HepG2 (cell line): ENCODE data around the gene BMPER. TPM values are rescaled to one million over a fixed set of nuclear protein-coding genes. Genes with fewer than 3 reads are reported as not detected.

Experiments used
- ATAC-seq: fragments of 200-7000 bp; cut with Tn5 transposase; 3 replicates; pipeline ENCODE4 v1.9.1; 2020; ENCODE audit warnings: mild to moderate bottlenecking, moderate library complexity
- BruUV-seq: library from RNA; stranded (reverse); fragments of 400-500 nt; replicated peaks from 2 replicates; lab custom pipeline; 2021; lab: Mats Ljungman, UMichigan
- CTCF ChIA-PET: fragments of 300-600 bp; formaldehyde crosslinking; extraction: SDS; loops from one replicate; lab custom pipeline; 2021; ENCODE audit warnings: low total read pairs, inconsistent platforms, low intra/inter-chr PET ratio; lab: Yijun Ruan, JAX
- POLR2A ChIA-PET: fragments of 350-600 bp; sonication (Branson Sonifier 250); formaldehyde crosslinking; loops from one replicate; lab custom pipeline; 2020; ENCODE audit warnings: antibody characterized with exemption, inconsistent platforms; lab: Yijun Ruan, JAX
- DNase-seq: peaks from one replicate; pipeline ENCODE4 v3.0.0-alpha.2; 2015; ENCODE audit warnings: low spot score
- FAIRE-seq: peaks from 3 replicates; lab custom pipeline; 2011; peaks lifted over from hg19 to GRCh38; lab: Jason Lieb, UNC
- H2AFZ ChIP-seq: one replicate; pipeline ENCODE4 v1.6.1; 2011; ENCODE audit warnings: low read length, inconsistent platforms
- H3K27ac ChIP-seq: fragments of 300-600 bp; 3 replicates; pipeline ENCODE4 v1.8.0; 2011; ENCODE audit warnings: mixed run types, mild to moderate bottlenecking, mixed read lengths, low read length, inconsistent platforms; ENCODE audit not compliant: insufficient read depth; ENCODE audit errors: extremely low read length
- H3K27me3 ChIP-seq, 2 experiments: fragments of 200-600 bp in 1 of 2; 2 replicates in 1 of 2; 3 replicates in 1 of 2; pipeline versions ENCODE4 v1.6.0 to v1.8.0; 2011; ENCODE audit warnings: low read length in 2 of 2, mild to moderate bottlenecking in 2 of 2, moderate library complexity in 2 of 2, inconsistent platforms in 1 of 2; ENCODE audit not compliant: insufficient read depth in 2 of 2, control insufficient read depth in 1 of 2
- H3K36me3 ChIP-seq, 2 experiments: fragments of 200-600 bp in 1 of 2; replicated peaks in 1 of 2; 2 replicates in 1 of 2; 3 replicates in 1 of 2; pipeline versions ENCODE4 v1.5.1 to v1.8.0; 2011; ENCODE audit warnings: low read length in 2 of 2, inconsistent platforms in 1 of 2; ENCODE audit not compliant: insufficient read depth in 2 of 2, control insufficient read depth in 1 of 2
- H3K4me1 ChIP-seq: 2 replicates; pipeline ENCODE4 v1.5.1; 2012; ENCODE audit warnings: low read length, inconsistent platforms; ENCODE audit not compliant: insufficient read depth
- H3K4me2 ChIP-seq: 2 replicates; pipeline ENCODE4 v1.6.0; 2011; ENCODE audit warnings: low read depth, low read length, inconsistent platforms
- H3K4me3 ChIP-seq, 3 experiments: fragments of 200-600 bp in 1 of 3; sonication (generic), shearing (Covaris generic) in 1 of 3; replicated peaks in 1 of 3; 2 replicates each; pipeline ENCODE4 v1.5.1; 2011 to 2016; ENCODE audit warnings: low read length in 3 of 3, inconsistent platforms in 2 of 3, low read depth in 2 of 3, mild to moderate bottlenecking in 2 of 3, control low read depth in 1 of 3, mixed read lengths in 1 of 3; ENCODE audit not compliant: insufficient read depth in 1 of 3
- H3K79me2 ChIP-seq: one replicate; pipeline ENCODE4 v1.6.1; 2011; ENCODE audit warnings: low read length, inconsistent platforms; ENCODE audit not compliant: insufficient read depth
- H3K9ac ChIP-seq: 2 replicates; pipeline ENCODE4 v1.6.0; 2011; ENCODE audit warnings: mild to moderate bottlenecking, low read depth, low read length, inconsistent platforms; ENCODE audit not compliant: insufficient read depth
- H3K9me3 ChIP-seq: 2 replicates; pipeline ENCODE4 v1.5.1; 2012; ENCODE audit warnings: mild to moderate bottlenecking, low read length
- H4K20me1 ChIP-seq: 2 replicates; pipeline ENCODE4 v1.6.0; 2011; ENCODE audit warnings: inconsistent platforms, mild to moderate bottlenecking, low read length, moderate library complexity; ENCODE audit not compliant: insufficient read depth
- KDM5A ChIP-seq: fragments of 200-600 bp; sonication (generic); IDR thresholded peaks from 2 replicates; pipeline ENCODE4 v1.7.0; 2018; ENCODE audit warnings: antibody characterized with exemption, mild to moderate bottlenecking, low read length, borderline replicate concordance
- SIX1 ChIP-seq: sonication (generic); formaldehyde crosslinking; IDR thresholded peaks from 2 replicates; pipeline ENCODE4 v1.4.0; 2020; ENCODE audit warnings: missing genetic modification reagents, borderline replicate concordance
- THAP11 ChIP-seq: IDR thresholded peaks from 2 replicates; pipeline ENCODE4 v1.6.1; 2016; ENCODE audit warnings: missing biosample characterization, missing genetic modification reagents
- YEATS4 ChIP-seq: sonication (generic); formaldehyde crosslinking; IDR thresholded peaks from 2 replicates; pipeline ENCODE4 v1.4.0; 2020; ENCODE audit warnings: missing genetic modification reagents, borderline replicate concordance
- ZNF615 ChIP-seq: sonication (generic); formaldehyde crosslinking; IDR thresholded peaks from 2 replicates; pipeline ENCODE4 v1.5.0; 2020; ENCODE audit warnings: mild to moderate bottlenecking, missing genetic modification reagents, borderline replicate concordance
- WGBS: methylation state at CpG from one replicate; pipeline ENCODE4 v1.1.6; 2017; ENCODE audit warnings: low lambda C conversion rate; 5-methylcytosine and 5-hydroxymethylcytosine counted together
- in situ Hi-C: cut with HindIII; loops from 2 replicates; pipeline ENCODE4 v1.10.0; 2017; ENCODE audit warnings: low pct_unique_long_range_greater_than_20kb; ENCODE audit not compliant: extremely low pct_ligation_motif_present
- intact Hi-C: fragments of 100-400 bp; cut with micrococcal nuclease; formaldehyde crosslinking; loops from one replicate; pipeline ENCODE4 v1.10.0; 2022; ENCODE audit not compliant: unreplicated experiment
- polyA plus RNA-seq, 8 experiments: library from polyadenylated mRNA; depleted of rRNA in 3 of 8; stranded (reverse) in 7 of 8; unstranded in 1 of 8; fragments of >200 nt; fragmentation: Illumina TruSeq in 4 of 8; extraction: Trizol in 4 of 8; gene quantifications; 2 replicates each; pipeline versions ENCODE4 v1.2.1 to v1.2.3, GENCODE V29; 2011 to 2016; ENCODE audit warnings: low read depth in 4 of 8, missing spikeins in 1 of 8, mixed read lengths in 1 of 8; ENCODE audit not compliant: insufficient read depth in 1 of 8
- total RNA-seq, 5 experiments: library from RNA; depleted of rRNA; stranded (reverse); fragments of >200 nt; fragmentation: Illumina TruSeq; extraction: Trizol; gene quantifications; 2 replicates each; pipeline ENCODE4 v1.2.3, GENCODE V29; 2016; ENCODE audit warnings: low read depth in 1 of 5
- TF ChIP-seq, protein P1 (sequence below): sonication (generic); formaldehyde crosslinking; IDR thresholded peaks from 2 replicates; pipeline ENCODE4 v1.4.0; 2020; ENCODE audit warnings: mild to moderate bottlenecking, missing genetic modification reagents
- TF ChIP-seq, protein P2 (sequence below): sonication (generic); formaldehyde crosslinking; IDR thresholded peaks from 2 replicates; pipeline ENCODE4 v1.9.0; 2021; ENCODE audit warnings: missing genetic modification reagents, borderline replicate concordance
- TF ChIP-seq, protein P3 (sequence below): sonication (generic); formaldehyde crosslinking; IDR thresholded peaks from 2 replicates; pipeline ENCODE4 v1.4.0; 2020; ENCODE audit warnings: low read depth, mild to moderate bottlenecking, missing genetic modification reagents
- TF ChIP-seq, protein P4 (sequence below): sonication (generic); formaldehyde crosslinking; IDR thresholded peaks from 2 replicates; pipeline ENCODE4 v1.9.0; 2022; ENCODE audit warnings: low read depth, missing genetic modification reagents
- TF ChIP-seq, protein P5 (sequence below): sonication (generic); formaldehyde crosslinking; IDR thresholded peaks from 2 replicates; pipeline ENCODE4 v1.5.1; 2020; ENCODE audit warnings: mild to moderate bottlenecking, missing genetic modification reagents

Gene BMPER
- total and polyA plus RNA-seq, 2 of the 13 experiments (the other 11 are each of a cell fraction or from before 2014, with no cell fraction given) = not detected

DNA sequence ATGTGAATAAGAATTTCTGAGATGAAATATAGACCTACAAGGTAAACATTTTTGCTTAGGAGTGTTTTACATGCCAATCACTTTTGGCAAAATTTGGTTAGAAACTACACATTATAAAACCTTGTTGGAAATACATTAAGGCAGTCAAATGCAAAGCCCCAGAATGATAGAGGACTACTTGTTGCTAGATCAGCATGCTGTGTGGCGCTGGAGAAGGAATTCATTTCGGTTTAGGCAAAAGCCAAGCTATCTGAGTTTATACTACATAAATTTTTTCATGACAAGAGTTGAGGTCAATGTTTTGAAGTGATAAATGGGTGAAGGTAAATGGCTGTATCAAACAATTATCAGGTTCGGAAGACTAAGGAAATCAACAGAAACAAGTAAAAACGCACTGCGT lies 2.3 kb downstream of the BMPER start:
- Histone ChIP-seq H3K4me3 (no peak overlapping the region), H3K36me3 (no peaks in the 10 kb centered on the region), H4K20me1 (no peaks in the 10 kb centered on the region), H3K9ac (no peak overlapping the region), H3K27me3 (peaks cover 3 to 27% of the 10 kb centered on the region in 2 experiments; a peak in 3 of 5 replicates), H3K79me2 (no peaks in the 10 kb centered on the region), H2AFZ (no peak overlapping the region), H3K4me2 (no peak overlapping the region), H3K27ac (no peak overlapping the region), H3K4me1 (peaks cover 12% of the 10 kb centered on the region), H3K9me3 (no peaks in the 10 kb centered on the region)
- in situ Hi-C loops (no loop called here), intact Hi-C loops (no loop called here)
- BruUV-seq = no TSS peak
- ChIA-PET POLR2A (no interaction called here), CTCF (no interaction called here)
- ATAC-seq = no peak
- FAIRE-seq = no peak
- 25% methylated on average over 5 of the region's 5 CpGs for WGBS
- no peak for DNase-seq
- TF ChIP-seq, protein P1, sequence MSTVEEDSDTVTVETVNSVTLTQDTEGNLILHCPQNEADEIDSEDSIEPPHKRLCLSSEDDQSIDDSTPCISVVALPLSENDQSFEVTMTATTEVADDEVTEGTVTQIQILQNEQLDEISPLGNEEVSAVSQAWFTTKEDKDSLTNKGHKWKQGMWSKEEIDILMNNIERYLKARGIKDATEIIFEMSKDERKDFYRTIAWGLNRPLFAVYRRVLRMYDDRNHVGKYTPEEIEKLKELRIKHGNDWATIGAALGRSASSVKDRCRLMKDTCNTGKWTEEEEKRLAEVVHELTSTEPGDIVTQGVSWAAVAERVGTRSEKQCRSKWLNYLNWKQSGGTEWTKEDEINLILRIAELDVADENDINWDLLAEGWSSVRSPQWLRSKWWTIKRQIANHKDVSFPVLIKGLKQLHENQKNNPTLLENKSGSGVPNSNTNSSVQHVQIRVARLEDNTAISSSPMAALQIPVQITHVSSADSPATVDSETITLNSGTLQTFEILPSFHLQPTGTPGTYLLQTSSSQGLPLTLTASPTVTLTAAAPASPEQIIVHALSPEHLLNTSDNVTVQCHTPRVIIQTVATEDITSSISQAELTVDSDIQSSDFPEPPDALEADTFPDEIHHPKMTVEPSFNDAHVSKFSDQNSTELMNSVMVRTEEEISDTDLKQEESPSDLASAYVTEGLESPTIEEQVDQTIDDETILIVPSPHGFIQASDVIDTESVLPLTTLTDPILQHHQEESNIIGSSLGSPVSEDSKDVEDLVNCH = no peak
- TF ChIP-seq THAP11 (no peak), YEATS4 (no peak), KDM5A (no peak), ZNF615 (CRISPR knock-in tag) (no peak), SIX1 (no peak)
- TF ChIP-seq, protein P2, sequence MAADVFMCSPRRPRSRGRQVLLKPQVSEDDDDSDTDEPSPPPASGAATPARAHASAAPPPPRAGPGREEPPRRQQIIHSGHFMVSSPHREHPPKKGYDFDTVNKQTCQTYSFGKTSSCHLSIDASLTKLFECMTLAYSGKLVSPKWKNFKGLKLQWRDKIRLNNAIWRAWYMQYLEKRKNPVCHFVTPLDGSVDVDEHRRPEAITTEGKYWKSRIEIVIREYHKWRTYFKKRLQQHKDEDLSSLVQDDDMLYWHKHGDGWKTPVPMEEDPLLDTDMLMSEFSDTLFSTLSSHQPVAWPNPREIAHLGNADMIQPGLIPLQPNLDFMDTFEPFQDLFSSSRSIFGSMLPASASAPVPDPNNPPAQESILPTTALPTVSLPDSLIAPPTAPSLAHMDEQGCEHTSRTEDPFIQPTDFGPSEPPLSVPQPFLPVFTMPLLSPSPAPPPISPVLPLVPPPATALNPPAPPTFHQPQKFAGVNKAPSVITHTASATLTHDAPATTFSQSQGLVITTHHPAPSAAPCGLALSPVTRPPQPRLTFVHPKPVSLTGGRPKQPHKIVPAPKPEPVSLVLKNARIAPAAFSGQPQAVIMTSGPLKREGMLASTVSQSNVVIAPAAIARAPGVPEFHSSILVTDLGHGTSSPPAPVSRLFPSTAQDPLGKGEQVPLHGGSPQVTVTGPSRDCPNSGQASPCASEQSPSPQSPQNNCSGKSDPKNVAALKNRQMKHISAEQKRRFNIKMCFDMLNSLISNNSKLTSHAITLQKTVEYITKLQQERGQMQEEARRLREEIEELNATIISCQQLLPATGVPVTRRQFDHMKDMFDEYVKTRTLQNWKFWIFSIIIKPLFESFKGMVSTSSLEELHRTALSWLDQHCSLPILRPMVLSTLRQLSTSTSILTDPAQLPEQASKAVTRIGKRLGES (CRISPR knock-in tag) = no peak
- TF ChIP-seq, protein P3, sequence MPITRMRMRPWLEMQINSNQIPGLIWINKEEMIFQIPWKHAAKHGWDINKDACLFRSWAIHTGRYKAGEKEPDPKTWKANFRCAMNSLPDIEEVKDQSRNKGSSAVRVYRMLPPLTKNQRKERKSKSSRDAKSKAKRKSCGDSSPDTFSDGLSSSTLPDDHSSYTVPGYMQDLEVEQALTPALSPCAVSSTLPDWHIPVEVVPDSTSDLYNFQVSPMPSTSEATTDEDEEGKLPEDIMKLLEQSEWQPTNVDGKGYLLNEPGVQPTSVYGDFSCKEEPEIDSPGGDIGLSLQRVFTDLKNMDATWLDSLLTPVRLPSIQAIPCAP (CRISPR knock-in tag) = no peak
- TF ChIP-seq, protein P4, sequence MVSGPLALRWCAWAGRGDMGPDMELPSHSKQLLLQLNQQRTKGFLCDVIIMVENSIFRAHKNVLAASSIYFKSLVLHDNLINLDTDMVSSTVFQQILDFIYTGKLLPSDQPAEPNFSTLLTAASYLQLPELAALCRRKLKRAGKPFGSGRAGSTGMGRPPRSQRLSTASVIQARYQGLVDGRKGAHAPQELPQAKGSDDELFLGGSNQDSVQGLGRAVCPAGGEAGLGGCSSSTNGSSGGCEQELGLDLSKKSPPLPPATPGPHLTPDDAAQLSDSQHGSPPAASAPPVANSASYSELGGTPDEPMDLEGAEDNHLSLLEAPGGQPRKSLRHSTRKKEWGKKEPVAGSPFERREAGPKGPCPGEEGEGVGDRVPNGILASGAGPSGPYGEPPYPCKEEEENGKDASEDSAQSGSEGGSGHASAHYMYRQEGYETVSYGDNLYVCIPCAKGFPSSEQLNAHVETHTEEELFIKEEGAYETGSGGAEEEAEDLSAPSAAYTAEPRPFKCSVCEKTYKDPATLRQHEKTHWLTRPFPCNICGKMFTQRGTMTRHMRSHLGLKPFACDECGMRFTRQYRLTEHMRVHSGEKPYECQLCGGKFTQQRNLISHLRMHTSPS (CRISPR knock-in tag) = no peak
- TF ChIP-seq, protein P5, sequence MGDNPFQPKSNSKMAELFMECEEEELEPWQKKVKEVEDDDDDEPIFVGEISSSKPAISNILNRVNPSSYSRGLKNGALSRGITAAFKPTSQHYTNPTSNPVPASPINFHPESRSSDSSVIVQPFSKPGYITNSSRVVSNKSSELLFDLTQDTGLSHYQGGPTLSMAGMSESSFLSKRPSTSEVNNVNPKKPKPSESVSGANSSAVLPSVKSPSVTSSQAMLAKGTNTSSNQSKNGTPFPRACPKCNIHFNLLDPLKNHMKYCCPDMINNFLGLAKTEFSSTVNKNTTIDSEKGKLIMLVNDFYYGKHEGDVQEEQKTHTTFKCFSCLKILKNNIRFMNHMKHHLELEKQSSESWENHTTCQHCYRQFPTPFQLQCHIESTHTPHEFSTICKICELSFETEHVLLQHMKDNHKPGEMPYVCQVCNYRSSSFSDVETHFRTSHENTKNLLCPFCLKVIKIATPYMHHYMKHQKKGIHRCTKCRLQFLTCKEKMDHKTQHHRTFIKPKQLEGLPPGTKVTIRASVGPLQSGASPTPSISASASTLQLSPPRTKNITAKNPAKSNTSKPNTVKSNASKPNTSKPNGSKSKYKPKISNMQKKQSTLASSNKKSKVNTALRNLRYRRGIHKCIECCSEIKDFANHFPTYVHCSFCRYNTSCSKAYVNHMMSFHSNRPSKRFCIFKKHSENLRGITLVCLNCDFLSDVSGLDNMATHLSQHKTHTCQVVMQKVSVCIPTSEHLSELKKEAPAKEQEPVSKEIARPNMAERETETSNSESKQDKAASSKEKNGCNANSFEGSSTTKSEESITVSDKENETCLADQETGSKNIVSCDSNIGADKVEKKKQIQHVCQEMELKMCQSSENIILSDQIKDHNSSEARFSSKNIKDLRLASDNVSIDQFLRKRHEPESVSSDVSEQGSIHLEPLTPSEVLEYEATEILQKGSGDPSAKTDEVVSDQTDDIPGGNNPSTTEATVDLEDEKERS (CRISPR knock-in tag) = no peak
